SK-N-SH (cell line): ENCODE measurements around the gene MXRA8. TPM values are rescaled to one million over a fixed set of nuclear protein-coding genes. Genes with fewer than 3 reads are reported as not detected.

Experiments used
- CTCF ChIA-PET: fragments of 300-600, 350-600 bp; formaldehyde crosslinking; extraction: SDS; loops from one replicate; lab custom pipeline; 2021; lab: Yijun Ruan, JAX
- POLR2A ChIA-PET: fragments of 350-600 bp; sonication (Branson Sonifier 250); formaldehyde crosslinking; extraction: SDS; loops from one replicate; lab custom pipeline; 2020; ENCODE audit warnings: antibody characterized with exemption, inconsistent platforms; lab: Yijun Ruan, JAX
- DNase-seq: peaks from one replicate; pipeline ENCODE4 v3.0.0; 2012
- H2AFZ ChIP-seq: fragments of 200-600 bp; sonication (generic); 2 replicates; pipeline ENCODE4 v1.8.1; 2016; ENCODE audit warnings: antibody characterized with exemption, mild to moderate bottlenecking, low read depth
- H3F3A ChIP-seq: fragments of 200-600 bp; sonication (generic); replicated peaks from 2 replicates; pipeline ENCODE3; 2016; ENCODE audit warnings: antibody characterized with exemption, mild to moderate bottlenecking; ENCODE audit not compliant: insufficient read depth
- H3K27ac ChIP-seq, 2 experiments: fragments of 200-500 bp in 1 of 2; fragments of 200-600 bp in 1 of 2; sonication (Bioruptor generic) in 1 of 2; sonication (generic), shearing (Covaris generic) in 1 of 2; 2 replicates each; pipeline versions ENCODE4 v1.5.1 to v1.6.1; 2014 to 2016; ENCODE audit warnings: low read depth in 2 of 2, inconsistent platforms in 1 of 2, low read length in 1 of 2, mild to moderate bottlenecking in 1 of 2, mixed read lengths in 1 of 2
- H3K27me3 ChIP-seq: fragments of 200-600 bp; sonication (generic), shearing (Covaris generic); 2 replicates; pipeline ENCODE4 v1.6.1; 2016; ENCODE audit warnings: mixed run types; ENCODE audit not compliant: insufficient read depth
- H3K36me3 ChIP-seq, 2 experiments: fragments of 200-500 bp in 1 of 2; fragments of 200-600 bp in 1 of 2; sonication (Bioruptor generic) in 1 of 2; sonication (generic) in 1 of 2; replicated peaks in 1 of 2; 2 replicates each; pipeline versions ENCODE3 to v1.5.1; 2014 to 2016; ENCODE audit warnings: low read length in 1 of 2, mild to moderate bottlenecking in 1 of 2; ENCODE audit not compliant: insufficient read depth in 2 of 2, control insufficient read depth in 1 of 2
- H3K4me1 ChIP-seq, 2 experiments: fragments of 200-500 bp in 1 of 2; fragments of 200-600 bp in 1 of 2; sonication (Bioruptor generic) in 1 of 2; sonication (generic), shearing (Covaris generic) in 1 of 2; 2 replicates each; pipeline versions ENCODE4 v1.5.1 to v1.6.1; 2014 to 2016; ENCODE audit warnings: low read depth in 1 of 2, low read length in 1 of 2, mixed run types in 1 of 2; ENCODE audit not compliant: insufficient read depth in 2 of 2, control insufficient read depth in 1 of 2
- H3K4me2 ChIP-seq: fragments of 200-600 bp; sonication (generic), shearing (Covaris generic); 2 replicates; pipeline ENCODE4 v1.6.1; 2017; ENCODE audit warnings: mixed run types
- H3K4me3 ChIP-seq, 2 experiments: fragments of 200-500 bp in 1 of 2; fragments of 200-600 bp in 1 of 2; sonication (Bioruptor generic) in 1 of 2; sonication (generic), shearing (Covaris generic) in 1 of 2; 2 replicates each; pipeline versions ENCODE4 v1.5.1 to v1.8.1; 2014 to 2016; ENCODE audit warnings: low read depth in 2 of 2, inconsistent platforms in 1 of 2, low read length in 1 of 2, mild to moderate bottlenecking in 1 of 2, mixed read lengths in 1 of 2, moderate library complexity in 1 of 2
- H3K79me2 ChIP-seq: fragments of 200-600 bp; sonication (generic); 2 replicates; pipeline ENCODE4 v1.8.1; 2017; ENCODE audit warnings: mild to moderate bottlenecking; ENCODE audit not compliant: insufficient read depth
- H3K9ac ChIP-seq: fragments of 200-600 bp; sonication (generic); 2 replicates; pipeline ENCODE4 v1.6.1; 2017; ENCODE audit warnings: mixed run types
- H3K9me2 ChIP-seq: fragments of 200-600 bp; sonication (generic); 2 replicates; pipeline ENCODE4 v1.6.1; 2017; ENCODE audit warnings: mixed run types
- H3K9me3 ChIP-seq: fragments of 200-600 bp; sonication (generic); 2 replicates; pipeline ENCODE4 v1.6.1; 2017; ENCODE audit warnings: mixed run types, mild to moderate bottlenecking, moderate library complexity
- H4K20me1 ChIP-seq: fragments of 200-600 bp; sonication (generic); 2 replicates; pipeline ENCODE4 v1.6.1; 2017; ENCODE audit warnings: mild to moderate bottlenecking, mixed run types; ENCODE audit not compliant: insufficient read depth
- ELF1 ChIP-seq: IDR thresholded peaks from 2 replicates; pipeline ENCODE4 v1.4.0; 2012
- EP300 ChIP-seq, 2 experiments: IDR thresholded peaks; 2 replicates each; pipeline versions ENCODE4 v1.4.0 to v1.6.1; 2012; ENCODE audit warnings: borderline replicate concordance in 1 of 2, low read depth in 1 of 2, low read length in 1 of 2
- EZH2phosphoT487 ChIP-seq: fragments of 200-600 bp; sonication (generic); IDR thresholded peaks from 2 replicates; pipeline ENCODE4 v1.6.1; 2017; ENCODE audit warnings: low read depth, mixed run types, mild to moderate bottlenecking, antibody characterized with exemption, moderate library complexity, borderline replicate concordance
- FOXJ3 ChIP-seq: sonication (generic); formaldehyde crosslinking; IDR thresholded peaks from 2 replicates; pipeline ENCODE4 v1.5.1; 2020; ENCODE audit warnings: mild to moderate bottlenecking, missing genetic modification reagents
- GATA2 ChIP-seq: sonication (generic); formaldehyde crosslinking; IDR thresholded peaks from 2 replicates; pipeline ENCODE4 v1.5.0; 2020; ENCODE audit warnings: mild to moderate bottlenecking, missing genetic modification reagents
- JUND ChIP-seq: IDR thresholded peaks from 2 replicates; pipeline ENCODE4 v1.4.0; 2012
- NFIC ChIP-seq: IDR thresholded peaks from 2 replicates; pipeline ENCODE4 v1.4.0; 2012; ENCODE audit warnings: borderline replicate concordance
- POLR2AphosphoS5 ChIP-seq: IDR thresholded peaks from 2 replicates; pipeline ENCODE4 v1.6.1; 2012; ENCODE audit warnings: low read depth, low read length
- RFX5 ChIP-seq: IDR thresholded peaks from 2 replicates; pipeline ENCODE4 v1.6.1; 2012; ENCODE audit warnings: mild to moderate bottlenecking, improper control_type of control experiment, low read length
- RXRA ChIP-seq: IDR thresholded peaks from 2 replicates; pipeline ENCODE4 v1.4.0; 2012; ENCODE audit warnings: low read depth, mild to moderate bottlenecking, borderline replicate concordance
- SMC3 ChIP-seq: IDR thresholded peaks from 2 replicates; pipeline ENCODE4 v1.6.1; 2012; ENCODE audit warnings: low read depth, low read length, improper control_type of control experiment
- TAF1 ChIP-seq: IDR thresholded peaks from 2 replicates; pipeline ENCODE4 v1.6.1; 2012; ENCODE audit warnings: low read depth, mild to moderate bottlenecking, low read length, moderate library complexity, borderline replicate concordance
- TCF12 ChIP-seq: IDR thresholded peaks from 2 replicates; pipeline ENCODE4 v1.4.0; 2012
- WGBS: methylation state at CpG from one replicate; pipeline ENCODE4 v1.1.6; 2017; ENCODE audit warnings: low lambda C conversion rate; 5-methylcytosine and 5-hydroxymethylcytosine counted together
- polyA plus RNA-seq, 3 experiments: library from polyadenylated mRNA; depleted of rRNA; stranded (reverse); fragments of >200 nt; gene quantifications; 2 replicates each; pipeline ENCODE4 v1.2.3, GENCODE V29; 2012
- TF ChIP-seq, protein P1 (sequence below): IDR thresholded peaks from 2 replicates; pipeline ENCODE4 v1.4.0; 2012; ENCODE audit warnings: low read depth, borderline replicate concordance
- TF ChIP-seq, protein P2 (sequence below): fragments of 200-600 bp; sonication (generic); IDR thresholded peaks from 2 replicates; pipeline ENCODE4 v1.6.1; 2017; ENCODE audit warnings: antibody characterized with exemption, mild to moderate bottlenecking, moderate library complexity
- TF ChIP-seq, protein P3 (sequence below): IDR thresholded peaks from 2 replicates; pipeline ENCODE4 v1.6.1; 2012; ENCODE audit warnings: mild to moderate bottlenecking, low read depth, low read length, moderate library complexity
- TF ChIP-seq, protein P4 (sequence below): fragments of 150-350 bp; IDR thresholded peaks from 2 replicates; pipeline ENCODE4 v1.6.1; 2016; ENCODE audit warnings: mild to moderate bottlenecking, low read depth, low read length

Gene MXRA8
- polyA plus RNA-seq, 1 of the 3 experiments (the other 2 are of a cell fraction), result 2.5 TPM

DNA sequence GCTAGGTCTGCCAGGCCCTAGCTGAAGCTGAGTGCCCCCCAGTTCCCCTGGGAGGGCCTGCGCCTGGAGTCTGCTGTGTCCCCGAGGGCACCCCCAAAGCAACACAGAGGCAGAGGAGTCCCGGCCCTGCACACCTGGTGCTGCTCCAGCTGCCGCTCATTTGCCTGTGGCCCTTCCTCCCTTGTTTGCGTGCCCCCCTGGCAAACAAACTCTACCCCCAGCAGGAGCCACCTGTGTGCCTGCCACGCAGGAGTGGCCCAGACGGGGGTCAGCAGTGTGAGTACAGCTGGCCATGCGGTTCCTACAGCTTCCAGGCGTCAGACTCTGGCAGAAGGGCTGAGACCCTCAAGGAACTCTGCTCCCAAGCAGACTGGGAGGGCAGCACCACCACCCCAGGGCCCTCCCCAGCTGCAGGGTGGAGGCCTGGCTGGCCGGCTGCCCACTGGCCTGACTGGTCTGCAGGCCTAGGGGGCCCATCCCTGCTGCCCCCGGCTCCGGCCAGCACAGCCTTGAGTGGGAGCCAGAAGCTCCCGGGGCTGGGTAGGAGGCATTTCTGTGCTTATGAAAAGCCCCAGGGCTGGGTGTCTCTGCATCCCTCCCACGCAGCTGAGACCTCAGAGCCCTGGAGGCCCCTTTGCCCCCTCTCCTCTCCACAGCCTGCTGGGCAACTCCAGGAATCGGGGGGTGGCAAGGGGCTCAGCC is 27.8 kb downstream of the MXRA8 start:
- POLR2A ChIA-PET, result no interaction called here
- WGBS, result 35% methylated on average over 3 of the region's 15 CpGs

DNA sequence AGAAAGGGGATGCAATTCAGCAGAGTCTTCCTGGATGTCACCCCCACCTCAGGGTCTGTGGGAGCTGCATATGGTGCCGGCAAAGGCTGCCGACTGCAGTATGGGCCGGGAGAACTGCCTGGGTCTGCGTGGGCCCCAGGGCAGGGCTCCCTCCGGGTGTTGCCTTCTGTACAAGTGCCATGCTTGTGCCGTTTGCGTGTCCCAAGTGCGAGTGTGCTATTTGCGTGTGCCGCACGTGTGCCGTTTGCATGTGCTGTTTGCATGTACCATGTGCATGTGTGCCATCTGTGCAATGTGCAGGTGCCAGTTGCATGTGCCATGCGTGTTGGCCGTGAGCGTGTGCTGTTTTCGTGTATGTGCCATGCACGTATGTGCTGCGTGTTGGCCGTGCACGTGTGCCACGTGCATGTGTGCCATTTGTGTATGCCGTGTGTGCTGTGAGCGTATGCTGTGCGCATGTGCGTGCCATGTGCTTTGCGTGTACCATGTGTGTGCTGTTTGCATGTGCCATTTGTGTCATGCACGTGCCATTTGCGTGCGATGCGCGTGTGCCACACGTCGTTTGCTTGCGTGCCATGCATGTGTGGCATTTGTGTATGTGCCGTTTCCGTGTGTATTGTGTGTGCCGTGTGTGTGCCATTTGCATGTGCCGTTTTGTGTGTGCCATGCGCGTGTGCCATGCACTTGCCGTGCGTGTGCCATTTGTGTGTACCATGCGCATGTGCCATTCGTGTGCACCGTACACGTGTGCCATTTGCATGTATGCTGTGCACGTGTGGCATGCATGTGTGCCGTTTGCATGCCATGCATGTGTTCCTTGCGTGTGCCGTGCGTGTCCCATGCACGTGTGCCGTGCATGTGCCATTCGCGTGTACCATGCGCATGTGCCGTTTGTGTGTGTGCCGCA is 28.8 kb downstream of the MXRA8 start:
- no peaks in the 10 kb centered on the region for H4K20me1 ChIP-seq
- peaks cover 5% of the 10 kb centered on the region for H3F3A ChIP-seq
- H3K4me1 ChIP-seq, result peaks cover 0 to 26% of the 10 kb centered on the region in 2 experiments; a peak in 1 of 4 replicates
- no peaks in the 10 kb centered on the region for H3K9me3 ChIP-seq
- H3K4me3 ChIP-seq, result no peak overlapping the region
- 89% methylated on average over 49 of the region's 58 CpGs for whole genome bisulfite sequencing
- no peak overlapping the region for H3K27ac ChIP-seq
- no peaks in the 10 kb centered on the region for H3K27me3 ChIP-seq
- H3K79me2 ChIP-seq, result peaks cover 23% of the 10 kb centered on the region
- H3K9me2 ChIP-seq, result no peaks in the 10 kb centered on the region
- peaks cover 0 to 14% of the 10 kb centered on the region in 2 experiments for H3K36me3 ChIP-seq
- no peak overlapping the region for H3K4me2 ChIP-seq
- H3K9ac ChIP-seq, result no peak overlapping the region
- ChIA-PET CTCF (interaction anchor here (0.7 to 1.9 kb wide), 5 partner anchors 14 to 1190 kb away, joined by 3 to 7 read pairs (median 3); no protein-coding TSS in a partner anchor), POLR2A (no interaction called here)
- no peak for DNase-seq
- no peak overlapping the region for H2AFZ ChIP-seq
- TF ChIP-seq RXRA (no peak), SMC3 (no peak), TAF1 (no peak), EP300 (IDR thresholded peaks at IDR 0.05; ENCODE audit: borderline replicate concordance in 1 of 2, low read depth in 1 of 2, low read length in 1 of 2) (no peak), TCF12 (no peak), ELF1 (no peak), GATA2 (no peak), RFX5 (no peak), JUND (no peak), NFIC (no peak), FOXJ3 (no peak), POLR2AphosphoS5 (no peak)
- TF ChIP-seq, protein P1, sequence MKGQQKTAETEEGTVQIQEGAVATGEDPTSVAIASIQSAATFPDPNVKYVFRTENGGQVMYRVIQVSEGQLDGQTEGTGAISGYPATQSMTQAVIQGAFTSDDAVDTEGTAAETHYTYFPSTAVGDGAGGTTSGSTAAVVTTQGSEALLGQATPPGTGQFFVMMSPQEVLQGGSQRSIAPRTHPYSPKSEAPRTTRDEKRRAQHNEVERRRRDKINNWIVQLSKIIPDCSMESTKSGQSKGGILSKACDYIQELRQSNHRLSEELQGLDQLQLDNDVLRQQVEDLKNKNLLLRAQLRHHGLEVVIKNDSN, result no peak
- TF ChIP-seq, protein P2, sequence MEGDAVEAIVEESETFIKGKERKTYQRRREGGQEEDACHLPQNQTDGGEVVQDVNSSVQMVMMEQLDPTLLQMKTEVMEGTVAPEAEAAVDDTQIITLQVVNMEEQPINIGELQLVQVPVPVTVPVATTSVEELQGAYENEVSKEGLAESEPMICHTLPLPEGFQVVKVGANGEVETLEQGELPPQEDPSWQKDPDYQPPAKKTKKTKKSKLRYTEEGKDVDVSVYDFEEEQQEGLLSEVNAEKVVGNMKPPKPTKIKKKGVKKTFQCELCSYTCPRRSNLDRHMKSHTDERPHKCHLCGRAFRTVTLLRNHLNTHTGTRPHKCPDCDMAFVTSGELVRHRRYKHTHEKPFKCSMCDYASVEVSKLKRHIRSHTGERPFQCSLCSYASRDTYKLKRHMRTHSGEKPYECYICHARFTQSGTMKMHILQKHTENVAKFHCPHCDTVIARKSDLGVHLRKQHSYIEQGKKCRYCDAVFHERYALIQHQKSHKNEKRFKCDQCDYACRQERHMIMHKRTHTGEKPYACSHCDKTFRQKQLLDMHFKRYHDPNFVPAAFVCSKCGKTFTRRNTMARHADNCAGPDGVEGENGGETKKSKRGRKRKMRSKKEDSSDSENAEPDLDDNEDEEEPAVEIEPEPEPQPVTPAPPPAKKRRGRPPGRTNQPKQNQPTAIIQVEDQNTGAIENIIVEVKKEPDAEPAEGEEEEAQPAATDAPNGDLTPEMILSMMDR, result no peak
- TF ChIP-seq, protein P3, sequence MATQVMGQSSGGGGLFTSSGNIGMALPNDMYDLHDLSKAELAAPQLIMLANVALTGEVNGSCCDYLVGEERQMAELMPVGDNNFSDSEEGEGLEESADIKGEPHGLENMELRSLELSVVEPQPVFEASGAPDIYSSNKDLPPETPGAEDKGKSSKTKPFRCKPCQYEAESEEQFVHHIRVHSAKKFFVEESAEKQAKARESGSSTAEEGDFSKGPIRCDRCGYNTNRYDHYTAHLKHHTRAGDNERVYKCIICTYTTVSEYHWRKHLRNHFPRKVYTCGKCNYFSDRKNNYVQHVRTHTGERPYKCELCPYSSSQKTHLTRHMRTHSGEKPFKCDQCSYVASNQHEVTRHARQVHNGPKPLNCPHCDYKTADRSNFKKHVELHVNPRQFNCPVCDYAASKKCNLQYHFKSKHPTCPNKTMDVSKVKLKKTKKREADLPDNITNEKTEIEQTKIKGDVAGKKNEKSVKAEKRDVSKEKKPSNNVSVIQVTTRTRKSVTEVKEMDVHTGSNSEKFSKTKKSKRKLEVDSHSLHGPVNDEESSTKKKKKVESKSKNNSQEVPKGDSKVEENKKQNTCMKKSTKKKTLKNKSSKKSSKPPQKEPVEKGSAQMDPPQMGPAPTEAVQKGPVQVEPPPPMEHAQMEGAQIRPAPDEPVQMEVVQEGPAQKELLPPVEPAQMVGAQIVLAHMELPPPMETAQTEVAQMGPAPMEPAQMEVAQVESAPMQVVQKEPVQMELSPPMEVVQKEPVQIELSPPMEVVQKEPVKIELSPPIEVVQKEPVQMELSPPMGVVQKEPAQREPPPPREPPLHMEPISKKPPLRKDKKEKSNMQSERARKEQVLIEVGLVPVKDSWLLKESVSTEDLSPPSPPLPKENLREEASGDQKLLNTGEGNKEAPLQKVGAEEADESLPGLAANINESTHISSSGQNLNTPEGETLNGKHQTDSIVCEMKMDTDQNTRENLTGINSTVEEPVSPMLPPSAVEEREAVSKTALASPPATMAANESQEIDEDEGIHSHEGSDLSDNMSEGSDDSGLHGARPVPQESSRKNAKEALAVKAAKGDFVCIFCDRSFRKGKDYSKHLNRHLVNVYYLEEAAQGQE, result no peak

More for the DNA sequence above, 27.8 kb downstream of the MXRA8 start:
- peaks cover 5% of the 10 kb centered on the region for H3F3A ChIP-seq
- peak; percentile 56 for DNase-seq
- no peak for TF ChIP-seq EZH2phosphoT487
- TF ChIP-seq, protein P4, sequence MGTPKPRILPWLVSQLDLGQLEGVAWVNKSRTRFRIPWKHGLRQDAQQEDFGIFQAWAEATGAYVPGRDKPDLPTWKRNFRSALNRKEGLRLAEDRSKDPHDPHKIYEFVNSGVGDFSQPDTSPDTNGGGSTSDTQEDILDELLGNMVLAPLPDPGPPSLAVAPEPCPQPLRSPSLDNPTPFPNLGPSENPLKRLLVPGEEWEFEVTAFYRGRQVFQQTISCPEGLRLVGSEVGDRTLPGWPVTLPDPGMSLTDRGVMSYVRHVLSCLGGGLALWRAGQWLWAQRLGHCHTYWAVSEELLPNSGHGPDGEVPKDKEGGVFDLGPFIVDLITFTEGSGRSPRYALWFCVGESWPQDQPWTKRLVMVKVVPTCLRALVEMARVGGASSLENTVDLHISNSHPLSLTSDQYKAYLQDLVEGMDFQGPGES, result no peak
- no peaks in the 10 kb centered on the region for H4K20me1 ChIP-seq
- H2AFZ ChIP-seq, result no peak overlapping the region
- peaks cover 14% of the 10 kb centered on the region for H3K79me2 ChIP-seq
- no peaks in the 10 kb centered on the region for H3K9me2 ChIP-seq
- H3K27ac ChIP-seq, result no peak overlapping the region
- H3K4me1 ChIP-seq, result peaks cover 0 to 23% of the 10 kb centered on the region in 2 experiments; a peak in 1 of 4 replicates
- H3K36me3 ChIP-seq, result peaks cover 0 to 17% of the 10 kb centered on the region in 2 experiments
- H3K9me3 ChIP-seq, result no peaks in the 10 kb centered on the region
- H3K4me2 ChIP-seq, result no peak overlapping the region
- no peak overlapping the region for H3K4me3 ChIP-seq
- H3K27me3 ChIP-seq, result no peaks in the 10 kb centered on the region
- CTCF ChIA-PET, result interaction anchor here (0.7 to 1.9 kb wide), 5 partner anchors 13 to 1189 kb away, joined by 3 to 7 read pairs (median 3); no protein-coding TSS in a partner anchor
- H3K9ac ChIP-seq, result no peak overlapping the region
